ENCODE results near the gene MCC. TPM values are rescaled to one million over a fixed set of nuclear protein-coding genes. Genes with fewer than 3 reads are reported as not detected.

Gene MCC
- total RNA-seq, 1 donor from 2014 or later = 46.1 TPM

DNA sequence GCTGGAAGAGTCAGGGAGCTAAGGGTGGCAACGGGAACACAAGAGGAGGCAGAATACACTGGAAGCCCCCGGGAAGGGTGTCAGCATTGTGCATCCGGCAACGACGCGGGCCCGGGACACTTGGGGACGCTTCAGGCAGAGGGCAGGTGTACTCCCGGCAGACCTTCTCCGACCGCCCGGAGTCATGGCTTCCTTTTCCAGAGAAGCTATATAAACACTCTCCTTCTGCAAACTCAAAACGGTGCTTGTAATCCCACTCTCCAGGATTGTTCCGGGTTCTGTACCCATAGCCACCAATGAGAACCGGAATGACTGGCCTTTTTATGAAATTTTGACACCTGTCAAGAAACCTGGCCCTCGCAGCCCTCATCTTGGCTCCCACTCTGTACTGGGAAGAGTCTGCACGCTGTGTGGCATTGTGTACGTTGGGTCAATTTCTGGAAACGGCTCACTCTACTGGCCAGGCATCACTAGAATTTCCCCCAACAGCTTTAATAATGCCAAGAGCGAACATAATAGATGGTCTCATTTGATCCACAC lies 462 bp upstream of the MCC start:
- TF ChIP-seq, protein P1, sequence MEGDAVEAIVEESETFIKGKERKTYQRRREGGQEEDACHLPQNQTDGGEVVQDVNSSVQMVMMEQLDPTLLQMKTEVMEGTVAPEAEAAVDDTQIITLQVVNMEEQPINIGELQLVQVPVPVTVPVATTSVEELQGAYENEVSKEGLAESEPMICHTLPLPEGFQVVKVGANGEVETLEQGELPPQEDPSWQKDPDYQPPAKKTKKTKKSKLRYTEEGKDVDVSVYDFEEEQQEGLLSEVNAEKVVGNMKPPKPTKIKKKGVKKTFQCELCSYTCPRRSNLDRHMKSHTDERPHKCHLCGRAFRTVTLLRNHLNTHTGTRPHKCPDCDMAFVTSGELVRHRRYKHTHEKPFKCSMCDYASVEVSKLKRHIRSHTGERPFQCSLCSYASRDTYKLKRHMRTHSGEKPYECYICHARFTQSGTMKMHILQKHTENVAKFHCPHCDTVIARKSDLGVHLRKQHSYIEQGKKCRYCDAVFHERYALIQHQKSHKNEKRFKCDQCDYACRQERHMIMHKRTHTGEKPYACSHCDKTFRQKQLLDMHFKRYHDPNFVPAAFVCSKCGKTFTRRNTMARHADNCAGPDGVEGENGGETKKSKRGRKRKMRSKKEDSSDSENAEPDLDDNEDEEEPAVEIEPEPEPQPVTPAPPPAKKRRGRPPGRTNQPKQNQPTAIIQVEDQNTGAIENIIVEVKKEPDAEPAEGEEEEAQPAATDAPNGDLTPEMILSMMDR (IDR thresholded peaks at IDR 0.05; ENCODE audit: partially characterized antibody, unreplicated experiment) = no peak
- no peak for DNase-seq
- H3K4me3 Mint-ChIP-seq (ENCODE audit: unreplicated experiment) = peak overlapping the region; percentile 89
- H3K4me1 Mint-ChIP-seq (ENCODE audit: low read depth, unreplicated experiment) = no peaks in the 10 kb centered on the region
- H3K27me3 Mint-ChIP-seq (ENCODE audit: unreplicated experiment) = peaks cover 2% of the 10 kb centered on the region
- H3K27ac Mint-ChIP-seq (ENCODE audit: unreplicated experiment) = peak overlapping the region; percentile 62
- H3K9me3 Mint-ChIP-seq (ENCODE audit: unreplicated experiment) = peaks cover 5% of the 10 kb centered on the region
- peaks cover 11% of the 10 kb centered on the region for H3K36me3 Mint-ChIP-seq (ENCODE audit: unreplicated experiment)

DNA sequence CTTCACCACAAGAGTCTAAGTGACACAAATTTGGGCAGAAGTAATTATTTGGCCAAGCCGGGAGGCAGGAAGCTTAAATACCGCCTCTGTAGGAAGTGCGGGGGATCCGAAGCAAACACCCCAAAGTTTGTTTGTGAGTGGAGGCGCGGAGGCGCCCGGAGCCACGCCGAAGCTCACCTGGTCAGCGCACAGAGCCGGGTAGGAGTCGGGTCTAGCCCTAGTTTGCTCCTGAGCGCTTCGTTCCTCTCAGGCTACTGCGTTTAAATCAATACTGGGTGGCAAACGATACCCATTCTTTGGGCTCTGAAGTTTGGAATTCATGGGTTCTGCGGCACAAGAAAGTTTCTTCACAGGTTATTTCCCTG lies 855 bp downstream of the MCC start:
- Mint-ChIP-seq H3K9me3 (ENCODE audit: unreplicated experiment) (peaks cover 5% of the 10 kb centered on the region), H3K27me3 (ENCODE audit: unreplicated experiment) (peaks cover 2% of the 10 kb centered on the region), H3K4me3 (ENCODE audit: unreplicated experiment) (peak overlapping the region; percentile 88), H3K4me1 (ENCODE audit: low read depth, unreplicated experiment) (no peaks in the 10 kb centered on the region), H3K36me3 (ENCODE audit: unreplicated experiment) (peaks cover 11% of the 10 kb centered on the region), H3K27ac (ENCODE audit: unreplicated experiment) (peak overlapping the region; percentile 67)
- TF ChIP-seq, protein P1 (IDR thresholded peaks at IDR 0.05; ENCODE audit: partially characterized antibody, unreplicated experiment) = no peak
- no peak for DNase-seq

DNA sequence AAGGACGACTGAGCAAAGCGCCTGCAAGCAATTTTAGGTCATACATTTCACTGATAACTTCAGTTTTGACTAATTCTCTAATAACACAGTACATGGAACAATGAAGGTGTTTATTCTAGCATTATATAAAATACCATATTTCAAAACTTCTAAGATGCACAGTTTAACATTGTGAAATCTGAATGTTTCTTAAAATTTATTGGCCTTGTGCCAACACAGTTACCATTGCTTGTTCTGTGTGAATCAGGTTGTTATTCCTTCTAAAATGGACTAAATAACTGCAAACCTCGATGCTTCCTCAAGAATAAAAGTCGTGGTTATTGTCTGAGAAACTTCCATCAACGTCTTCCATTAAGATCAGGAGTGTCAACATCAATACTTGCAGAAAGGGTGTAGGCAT lies 8.0 kb downstream of the MCC start:
- no peak for DNase-seq
- peaks cover 2% of the 10 kb centered on the region for H3K27me3 Mint-ChIP-seq (ENCODE audit: unreplicated experiment)
- TF ChIP-seq, protein P1 (IDR thresholded peaks at IDR 0.05; ENCODE audit: partially characterized antibody, unreplicated experiment) = no peak
- H3K9me3 Mint-ChIP-seq (ENCODE audit: unreplicated experiment) = no peaks in the 10 kb centered on the region
- H3K36me3 Mint-ChIP-seq (ENCODE audit: unreplicated experiment) = peaks cover 5% of the 10 kb centered on the region
- H3K4me3 Mint-ChIP-seq (ENCODE audit: unreplicated experiment) = no peak overlapping the region
- H3K4me1 Mint-ChIP-seq (ENCODE audit: low read depth, unreplicated experiment) = no peaks in the 10 kb centered on the region
- H3K27ac Mint-ChIP-seq (ENCODE audit: unreplicated experiment) = no peak overlapping the region

DNA sequence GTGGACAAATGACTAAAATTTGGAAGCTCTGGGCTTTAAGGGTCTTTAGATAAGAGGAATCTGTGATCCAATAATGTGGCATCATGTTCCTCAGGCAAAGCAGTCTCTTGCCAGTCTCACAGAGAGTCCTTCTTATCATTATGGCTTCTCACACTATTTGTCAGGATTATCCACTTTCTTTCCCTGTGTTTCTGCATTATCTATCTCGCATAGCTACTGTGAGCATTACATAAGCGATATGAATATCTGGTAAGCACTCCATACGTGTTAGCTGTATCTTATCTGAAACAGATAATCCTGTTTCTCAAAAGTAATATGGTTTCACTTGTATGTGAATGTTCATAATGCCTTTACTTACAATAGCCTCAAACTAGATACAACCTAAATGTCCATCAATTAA lies 9.6 kb downstream of the MCC start:
- TF ChIP-seq, protein P1 (IDR thresholded peaks at IDR 0.05; ENCODE audit: partially characterized antibody, unreplicated experiment) = no peak
- H3K4me1 Mint-ChIP-seq (ENCODE audit: low read depth, unreplicated experiment) = no peaks in the 10 kb centered on the region

DNA sequence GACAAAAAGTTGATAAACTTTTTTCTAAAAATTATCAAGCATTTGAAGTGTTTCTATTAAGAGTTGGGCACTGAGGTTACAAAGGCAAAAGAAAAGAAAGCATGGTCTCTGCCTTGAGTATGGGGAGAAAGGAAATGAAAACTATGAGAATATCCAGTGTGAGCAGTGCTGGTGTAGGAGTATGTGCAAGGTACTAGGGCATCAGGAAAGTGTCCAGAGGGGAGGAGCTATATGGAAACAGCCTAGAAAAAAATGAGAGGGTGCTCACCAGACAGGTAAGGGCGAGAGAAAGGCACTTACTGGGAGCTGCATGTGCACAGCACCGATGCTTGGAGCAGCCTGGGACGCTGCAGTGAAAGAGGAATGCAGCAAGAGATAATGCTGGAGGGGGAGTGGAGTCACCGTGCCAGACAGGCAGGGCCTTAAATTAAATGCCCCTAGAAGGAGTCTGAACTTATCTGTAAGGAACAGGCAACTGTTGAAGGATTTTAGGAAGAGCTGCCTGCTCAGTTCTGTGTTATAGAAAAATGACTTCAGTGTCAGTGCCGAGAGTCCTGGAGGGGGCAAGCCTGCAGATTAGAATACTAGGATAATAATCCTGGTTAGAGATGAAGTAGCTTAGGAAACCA lies 14.0 kb downstream of the MCC start:
- no peaks in the 10 kb centered on the region for H3K4me1 Mint-ChIP-seq (ENCODE audit: low read depth, unreplicated experiment)

More for the DNA sequence above, 9.6 kb downstream of the MCC start:
- no peak for DNase-seq
- H3K4me3 Mint-ChIP-seq (ENCODE audit: unreplicated experiment) = no peak overlapping the region
- no peak overlapping the region for H3K27ac Mint-ChIP-seq (ENCODE audit: unreplicated experiment)
- H3K36me3 Mint-ChIP-seq (ENCODE audit: unreplicated experiment) = peaks cover 5% of the 10 kb centered on the region
- peaks cover 2% of the 10 kb centered on the region for H3K27me3 Mint-ChIP-seq (ENCODE audit: unreplicated experiment)
- no peaks in the 10 kb centered on the region for H3K9me3 Mint-ChIP-seq (ENCODE audit: unreplicated experiment)

More for the DNA sequence above, 14.0 kb downstream of the MCC start:
- TF ChIP-seq, protein P1 (IDR thresholded peaks at IDR 0.05; ENCODE audit: partially characterized antibody, unreplicated experiment) = no peak
- Mint-ChIP-seq H3K4me3 (ENCODE audit: unreplicated experiment) (no peak overlapping the region), H3K27ac (ENCODE audit: unreplicated experiment) (no peak overlapping the region), H3K36me3 (ENCODE audit: unreplicated experiment) (peaks cover 11% of the 10 kb centered on the region), H3K27me3 (ENCODE audit: unreplicated experiment) (peaks cover 2% of the 10 kb centered on the region), H3K9me3 (ENCODE audit: unreplicated experiment) (peaks cover 4% of the 10 kb centered on the region)
- DNase-seq = no peak
